ENCODE data around the gene TOMM40L.

The TOMM40L gene

GRCh38 chr1:161191971-161192370, 33.9 kb upstream of the TOMM40L start:
- Histone ChIP-seq H3K27ac (ENCODE audit: low read depth, low read length, poor library complexity, severe bottlenecking) (no peak overlapping the region), H3F3A (ENCODE audit: insufficient read depth, low read length) (no peaks in the 10 kb centered on the region), H3K9me3 (ENCODE audit: low read length) (no peaks in the 10 kb centered on the region), H3K79me2 (ENCODE audit: insufficient read depth, low read length) (no peaks in the 10 kb centered on the region), H2AFZ (ENCODE audit: low read length) (no peak overlapping the region), H3K9ac (ENCODE audit: low read length) (no peak overlapping the region), H3K27me3 (ENCODE audit: insufficient read depth, low read length) (no peaks in the 10 kb centered on the region), H3K9me2 (ENCODE audit: low read depth, low read length) (no peaks in the 10 kb centered on the region), H4K20me1 (ENCODE audit: insufficient read depth, low read length) (no peaks in the 10 kb centered on the region), H3K4me2 (ENCODE audit: low read length) (no peak overlapping the region), H3K4me1 (ENCODE audit: insufficient read depth, low read length, severe bottlenecking) (peaks cover 11% of the 10 kb centered on the region), H3K4me3 (ENCODE audit: low read depth, low read length, poor library complexity, severe bottlenecking) (no peak overlapping the region), H3K36me3 (ENCODE audit: insufficient read depth, low read length) (no peaks in the 10 kb centered on the region)
- TF ChIP-seq CTCF (IDR thresholded peaks at IDR 0.05; ENCODE audit: low read length) (no peak), EZH2 (IDR thresholded peaks at IDR 0.05; ENCODE audit: borderline replicate concordance, low read length) (no peak)

GRCh38 chr1:161192476-161193465, 33.1 kb upstream of the TOMM40L start:
- no peaks in the 10 kb centered on the region for H3K9me2 ChIP-seq (ENCODE audit: low read depth, low read length)
- no peaks in the 10 kb centered on the region for H3K36me3 ChIP-seq (ENCODE audit: insufficient read depth, low read length)
- H3F3A ChIP-seq (ENCODE audit: insufficient read depth, low read length), result no peaks in the 10 kb centered on the region
- no peak overlapping the region for H2AFZ ChIP-seq (ENCODE audit: low read length)
- peaks cover 5% of the 10 kb centered on the region for H3K4me1 ChIP-seq (ENCODE audit: insufficient read depth, low read length, severe bottlenecking)
- H3K27ac ChIP-seq (ENCODE audit: low read depth, low read length, poor library complexity, severe bottlenecking), result no peak overlapping the region
- H4K20me1 ChIP-seq (ENCODE audit: insufficient read depth, low read length), result no peaks in the 10 kb centered on the region
- no peak overlapping the region for H3K4me3 ChIP-seq (ENCODE audit: low read depth, low read length, poor library complexity, severe bottlenecking)
- H3K27me3 ChIP-seq (ENCODE audit: insufficient read depth, low read length), result no peaks in the 10 kb centered on the region
- H3K79me2 ChIP-seq (ENCODE audit: insufficient read depth, low read length), result no peaks in the 10 kb centered on the region
- H3K9me3 ChIP-seq (ENCODE audit: low read length), result no peaks in the 10 kb centered on the region
- H3K4me2 ChIP-seq (ENCODE audit: low read length), result no peak overlapping the region
- TF ChIP-seq CTCF (IDR thresholded peaks at IDR 0.05; ENCODE audit: low read length) (peak; percentile 95), EZH2 (IDR thresholded peaks at IDR 0.05; ENCODE audit: borderline replicate concordance, low read length) (no peak)
- H3K9ac ChIP-seq (ENCODE audit: low read length), result no peak overlapping the region

GRCh38 chr1:161193561-161194235, 32.2 kb upstream of the TOMM40L start:
- H3K79me2 ChIP-seq (ENCODE audit: insufficient read depth, low read length), result no peaks in the 10 kb centered on the region
- peaks cover 5% of the 10 kb centered on the region for H3K4me1 ChIP-seq (ENCODE audit: insufficient read depth, low read length, severe bottlenecking)
- no peaks in the 10 kb centered on the region for H3K36me3 ChIP-seq (ENCODE audit: insufficient read depth, low read length)
- no peak overlapping the region for H3K9ac ChIP-seq (ENCODE audit: low read length)
- H3F3A ChIP-seq (ENCODE audit: insufficient read depth, low read length), result no peaks in the 10 kb centered on the region
- TF ChIP-seq EZH2 (IDR thresholded peaks at IDR 0.05; ENCODE audit: borderline replicate concordance, low read length) (no peak), CTCF (IDR thresholded peaks at IDR 0.05; ENCODE audit: low read length) (no peak)
- H3K27me3 ChIP-seq (ENCODE audit: insufficient read depth, low read length), result no peaks in the 10 kb centered on the region
- no peaks in the 10 kb centered on the region for H3K9me3 ChIP-seq (ENCODE audit: low read length)
- no peak overlapping the region for H3K4me2 ChIP-seq (ENCODE audit: low read length)
- no peak overlapping the region for H3K4me3 ChIP-seq (ENCODE audit: low read depth, low read length, poor library complexity, severe bottlenecking)
- no peaks in the 10 kb centered on the region for H3K9me2 ChIP-seq (ENCODE audit: low read depth, low read length)
- H4K20me1 ChIP-seq (ENCODE audit: insufficient read depth, low read length), result no peaks in the 10 kb centered on the region
- H2AFZ ChIP-seq (ENCODE audit: low read length), result no peak overlapping the region
- no peak overlapping the region for H3K27ac ChIP-seq (ENCODE audit: low read depth, low read length, poor library complexity, severe bottlenecking)
